ENCODE data around the gene DTHD1. TPM values are rescaled to one million over a fixed set of nuclear protein-coding genes. Genes with fewer than 3 reads are reported as not detected.

The DTHD1 gene
- total RNA-seq, 1 experiment from 2014 or later, result not detected

GRCh38 chr4:36343501-36344175 is 62.2 kb downstream of the DTHD1 start:
- no peak for DNase-seq (ENCODE audit: low read depth)

GRCh38 chr4:36348403-36348938 is 67.1 kb downstream of the DTHD1 start:
- no peak for DNase-seq (ENCODE audit: low read depth)

GRCh38 chr4:36349938-36350549 is 68.6 kb downstream of the DTHD1 start:
- no peak for DNase-seq (ENCODE audit: low read depth)

- DNase-seq (ENCODE audit: low read depth), result peak; percentile 32
Observed at GRCh38 chr4:36351082-36351666, 69.8 kb downstream of the DTHD1 start.

- DNase-seq (ENCODE audit: low read depth), result no peak
Observed at GRCh38 chr4:36353998-36354397, 72.6 kb downstream of the DTHD1 start.

GRCh38 chr4:36358173-36358572 is 76.8 kb downstream of the DTHD1 start:
- DNase-seq (ENCODE audit: low read depth), result no peak

- no peak for DNase-seq (ENCODE audit: low read depth)
Observed at GRCh38 chr4:36360755-36361154, 79.3 kb downstream of the DTHD1 start.

GRCh38 chr4:36363024-36363423 is 81.6 kb downstream of the DTHD1 start:
- DNase-seq (ENCODE audit: low read depth), result no peak

- no peak for DNase-seq (ENCODE audit: low read depth)
Observed at GRCh38 chr4:36374836-36375511, 93.6 kb downstream of the DTHD1 start.

- DNase-seq (ENCODE audit: low read depth), result no peak
Observed at GRCh38 chr4:36385951-36386571, 104.6 kb downstream of the DTHD1 start.

GRCh38 chr4:36386691-36387090 is 105.3 kb downstream of the DTHD1 start:
- no peak for DNase-seq (ENCODE audit: low read depth)

GRCh38 chr4:36388710-36389109 is 107.3 kb downstream of the DTHD1 start:
- no peak for DNase-seq (ENCODE audit: low read depth)

GRCh38 chr4:36391411-36391810 is 110.0 kb downstream of the DTHD1 start:
- DNase-seq (ENCODE audit: low read depth), result no peak

- no peak for DNase-seq (ENCODE audit: low read depth)
Observed at GRCh38 chr4:36392024-36392423, 110.6 kb downstream of the DTHD1 start.

GRCh38 chr4:36392916-36393315 is 111.5 kb downstream of the DTHD1 start:
- DNase-seq (ENCODE audit: low read depth), result no peak

Other genes starting within 250 kb of the DTHD1 start
- gene ARAP2, start 37.1 kb upstream of the DTHD1 start, total RNA-seq (2014; rRNA removed; shearing (Covaris generic)), result 0.32 and 0.47 TPM in 2 replicates